HepG2 (cell line): ENCODE data around the gene CCDC142. TPM values are rescaled to one million over a fixed set of nuclear protein-coding genes. Genes with fewer than 3 reads are reported as not detected.

Experiments used
- BRF2 ChIP-seq: sonication (generic); formaldehyde crosslinking; IDR thresholded peaks from 2 replicates; pipeline ENCODE4 v1.8.1; 2022; ENCODE audit warnings: mild to moderate bottlenecking, missing genetic modification reagents
- HMG20A ChIP-seq: IDR thresholded peaks from 2 replicates; pipeline ENCODE4 v1.6.1; 2016; ENCODE audit warnings: borderline replicate concordance
- KDM4B ChIP-seq: sonication (generic); formaldehyde crosslinking; IDR thresholded peaks from 2 replicates; pipeline ENCODE4 v1.4.0; 2020; ENCODE audit warnings: missing genetic modification reagents
- MIXL1 ChIP-seq: IDR thresholded peaks from 2 replicates; pipeline ENCODE4 v1.6.1; 2016
- MTF1 ChIP-seq: sonication (generic); formaldehyde crosslinking; IDR thresholded peaks from 2 replicates; pipeline ENCODE4 v1.5.0; 2020; ENCODE audit warnings: missing genetic modification reagents
- MYNN ChIP-seq: sonication (generic); formaldehyde crosslinking; IDR thresholded peaks from 2 replicates; pipeline ENCODE4 v1.4.0; 2020; ENCODE audit warnings: mild to moderate bottlenecking, low read depth, missing genetic modification reagents
- PHF8 ChIP-seq: sonication (generic); formaldehyde crosslinking; IDR thresholded peaks from 2 replicates; pipeline ENCODE4 v1.5.0; 2020; ENCODE audit warnings: missing genetic modification reagents
- PRDM15 ChIP-seq: sonication (generic); formaldehyde crosslinking; IDR thresholded peaks from 2 replicates; pipeline ENCODE4 v1.4.0; 2020; ENCODE audit warnings: missing genetic modification reagents
- PRPF4 ChIP-seq: fragments of 200-400 bp; formaldehyde crosslinking; IDR thresholded peaks from 2 replicates; pipeline ENCODE4 v1.6.1; 2016; ENCODE audit warnings: low read length, low read depth; ENCODE audit not compliant: poor library complexity, severe bottlenecking
- RBM22 ChIP-seq: fragments of 200-400 bp; formaldehyde crosslinking; optimal IDR thresholded peaks from 2 replicates; pipeline ENCODE3; 2017; ENCODE audit warnings: mild to moderate bottlenecking, low read length, moderate library complexity
- THYN1 ChIP-seq: sonication (generic); formaldehyde crosslinking; IDR thresholded peaks from 2 replicates; pipeline ENCODE4 v1.8.1; 2023; ENCODE audit warnings: low read depth, mild to moderate bottlenecking, moderate library complexity, missing genetic modification reagents, borderline replicate concordance
- ZBTB1 ChIP-seq: sonication (generic); formaldehyde crosslinking; IDR thresholded peaks from 2 replicates; pipeline ENCODE4 v1.4.0; 2020; ENCODE audit warnings: missing genetic modification reagents, borderline replicate concordance
- ZFP91 ChIP-seq: sonication (generic); formaldehyde crosslinking; IDR thresholded peaks from 2 replicates; pipeline ENCODE4 v1.9.0; 2022; ENCODE audit warnings: missing genetic modification reagents, mild to moderate bottlenecking, borderline replicate concordance
- ZNF10 ChIP-seq: sonication (generic); formaldehyde crosslinking; IDR thresholded peaks from 2 replicates; pipeline ENCODE4 v1.4.0; 2020; ENCODE audit warnings: mild to moderate bottlenecking, low read depth, missing genetic modification reagents, borderline replicate concordance
- ZNF672 ChIP-seq: sonication (generic); formaldehyde crosslinking; IDR thresholded peaks from 2 replicates; pipeline ENCODE4 v1.8.1; 2022; ENCODE audit warnings: missing genetic modification reagents
- ZNF709 ChIP-seq: sonication (generic); formaldehyde crosslinking; IDR thresholded peaks from 2 replicates; pipeline ENCODE4 v1.5.0; 2020; ENCODE audit warnings: mild to moderate bottlenecking, missing genetic modification reagents
- ZUFSP ChIP-seq: sonication (generic); formaldehyde crosslinking; IDR thresholded peaks from 2 replicates; pipeline ENCODE4 v1.9.0; 2021; ENCODE audit warnings: missing genetic modification reagents, mild to moderate bottlenecking, borderline replicate concordance
- polyA plus RNA-seq, 8 experiments: library from polyadenylated mRNA; depleted of rRNA in 3 of 8; stranded (reverse) in 7 of 8; unstranded in 1 of 8; fragments of >200 nt; fragmentation: Illumina TruSeq in 4 of 8; extraction: Trizol in 4 of 8; gene quantifications; 2 replicates each; pipeline versions ENCODE4 v1.2.1 to v1.2.3, GENCODE V29; 2011 to 2016; ENCODE audit warnings: low read depth in 4 of 8, missing spikeins in 1 of 8, mixed read lengths in 1 of 8; ENCODE audit not compliant: insufficient read depth in 1 of 8
- total RNA-seq, 5 experiments: library from RNA; depleted of rRNA; stranded (reverse); fragments of >200 nt; fragmentation: Illumina TruSeq; extraction: Trizol; gene quantifications; 2 replicates each; pipeline ENCODE4 v1.2.3, GENCODE V29; 2016; ENCODE audit warnings: low read depth in 1 of 5
- TF ChIP-seq, protein P1 (sequence below): sonication (generic); formaldehyde crosslinking; conservative IDR thresholded peaks from 2 replicates; pipeline ENCODE4 v1.4.0; 2020; ENCODE audit warnings: missing genetic modification reagents

The CCDC142 gene
- total and polyA plus RNA-seq, 2 of the 13 experiments (the other 11 are each of a cell fraction or from before 2014, with no cell fraction given) = 14.7 to 30.4 TPM

DNA sequence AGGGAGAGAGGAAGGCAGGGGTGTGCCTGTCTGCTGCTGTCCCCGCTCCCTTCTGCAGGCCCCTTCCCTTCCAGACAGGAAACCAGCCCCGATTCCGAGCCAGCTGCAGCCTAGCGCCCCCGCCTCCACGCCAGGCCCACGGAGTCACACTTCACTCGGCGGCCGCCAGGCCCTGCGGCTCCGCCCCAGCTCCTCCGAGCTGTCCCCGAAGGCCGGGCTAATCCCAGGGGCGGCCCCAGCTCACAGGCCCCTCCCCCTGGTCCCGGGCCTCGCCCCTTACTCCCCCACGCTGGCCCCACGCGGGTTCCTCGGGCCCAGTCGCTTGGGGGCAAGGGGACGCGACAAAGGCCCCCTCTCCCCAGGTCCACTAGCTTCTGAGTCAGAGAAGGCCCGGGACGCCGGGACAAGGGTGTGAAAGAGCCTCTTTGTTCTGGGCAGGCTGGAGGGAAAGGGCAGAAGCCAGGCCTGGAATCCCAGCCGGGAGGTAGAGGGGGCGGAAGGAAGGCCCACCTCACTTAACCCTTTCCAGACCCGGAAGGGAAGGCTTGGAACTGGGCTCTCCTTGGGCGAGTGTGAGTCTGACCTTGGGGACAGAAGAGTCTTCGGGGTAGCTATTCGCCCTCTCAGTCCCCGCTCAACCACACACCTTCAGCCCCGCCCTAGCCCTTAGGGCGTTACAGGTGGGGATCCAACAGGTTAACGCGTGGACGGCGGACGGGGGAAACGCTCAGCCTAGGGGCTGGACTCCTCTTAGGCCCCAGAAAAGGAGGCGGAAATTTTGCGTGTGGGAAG, 42.2 kb downstream of the CCDC142 start (continued):
- TF ChIP-seq ZUFSP (CRISPR knock-in tag) (no peak), ZNF672 (CRISPR knock-in tag) (no peak), PRDM15 (CRISPR knock-in tag) (peak; percentile 94), ZNF10 (no peak), ZNF709 (CRISPR knock-in tag) (peak; percentile 84), RBM22 (peak; percentile 66), MIXL1 (CRISPR knock-in tag) (peak; percentile 31; the same call in 1 of the 2 replicates), BRF2 (CRISPR knock-in tag) (peak; percentile 84; the same call in 1 of the 2 replicates), THYN1 (CRISPR knock-in tag) (no peak), KDM4B (CRISPR knock-in tag) (no peak; the same call in 1 of the 2 replicates), MYNN (CRISPR knock-in tag) (peak; percentile 31; the same call in 1 of the 2 replicates), PHF8 (peak; percentile 94), HMG20A (peak; percentile 67; the same call in 1 of the 2 replicates), PRPF4 (peak; percentile 19), ZFP91 (peak; percentile 87; the same call in 1 of the 2 replicates), MTF1 (CRISPR knock-in tag) (no peak), ZBTB1 (no peak)
- TF ChIP-seq, protein P1, sequence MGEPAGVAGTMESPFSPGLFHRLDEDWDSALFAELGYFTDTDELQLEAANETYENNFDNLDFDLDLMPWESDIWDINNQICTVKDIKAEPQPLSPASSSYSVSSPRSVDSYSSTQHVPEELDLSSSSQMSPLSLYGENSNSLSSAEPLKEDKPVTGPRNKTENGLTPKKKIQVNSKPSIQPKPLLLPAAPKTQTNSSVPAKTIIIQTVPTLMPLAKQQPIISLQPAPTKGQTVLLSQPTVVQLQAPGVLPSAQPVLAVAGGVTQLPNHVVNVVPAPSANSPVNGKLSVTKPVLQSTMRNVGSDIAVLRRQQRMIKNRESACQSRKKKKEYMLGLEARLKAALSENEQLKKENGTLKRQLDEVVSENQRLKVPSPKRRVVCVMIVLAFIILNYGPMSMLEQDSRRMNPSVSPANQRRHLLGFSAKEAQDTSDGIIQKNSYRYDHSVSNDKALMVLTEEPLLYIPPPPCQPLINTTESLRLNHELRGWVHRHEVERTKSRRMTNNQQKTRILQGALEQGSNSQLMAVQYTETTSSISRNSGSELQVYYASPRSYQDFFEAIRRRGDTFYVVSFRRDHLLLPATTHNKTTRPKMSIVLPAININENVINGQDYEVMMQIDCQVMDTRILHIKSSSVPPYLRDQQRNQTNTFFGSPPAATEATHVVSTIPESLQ = no peak
